A549 treated with DMSO at 1 μM for 4 hours (cell line): ENCODE data around the gene C11orf87. TPM values are rescaled to one million over a fixed set of nuclear protein-coding genes. Genes with fewer than 3 reads are reported as not detected.

Experiments used
- total RNA-seq: library from RNA; stranded (reverse); fragments of 200-300 nt; extraction: Qiagen RNA extraction; gene quantifications from 5 replicates; pipeline ENCODE4 v1.2.3, GENCODE V29; 2022; ENCODE audit warnings: low read depth

The C11orf87 gene
- 0.01 to 0.06 TPM (median 0.02 TPM) in 4 of 5 replicates, not detected in the other for total RNA-seq

GRCh38 chr11:109421981-109422869 lies at the start of gene C11orf87:
C11orf87 (plus strand) TSS chr11:109422190; CDS start chr11:109423634, 1,444 bp downstream.

